GM12874 (cell line): ENCODE data around the gene MAEA.

ENCODE experiments used
- TF ChIP-seq, protein P1 (sequence below): IDR thresholded peaks from 2 replicates; pipeline ENCODE4 v1.5.1; 2011; ENCODE audit warnings: low read depth, mild to moderate bottlenecking, control low read depth, low read length, moderate library complexity; ENCODE audit not compliant: insufficient read depth

The MAEA gene

DNA sequence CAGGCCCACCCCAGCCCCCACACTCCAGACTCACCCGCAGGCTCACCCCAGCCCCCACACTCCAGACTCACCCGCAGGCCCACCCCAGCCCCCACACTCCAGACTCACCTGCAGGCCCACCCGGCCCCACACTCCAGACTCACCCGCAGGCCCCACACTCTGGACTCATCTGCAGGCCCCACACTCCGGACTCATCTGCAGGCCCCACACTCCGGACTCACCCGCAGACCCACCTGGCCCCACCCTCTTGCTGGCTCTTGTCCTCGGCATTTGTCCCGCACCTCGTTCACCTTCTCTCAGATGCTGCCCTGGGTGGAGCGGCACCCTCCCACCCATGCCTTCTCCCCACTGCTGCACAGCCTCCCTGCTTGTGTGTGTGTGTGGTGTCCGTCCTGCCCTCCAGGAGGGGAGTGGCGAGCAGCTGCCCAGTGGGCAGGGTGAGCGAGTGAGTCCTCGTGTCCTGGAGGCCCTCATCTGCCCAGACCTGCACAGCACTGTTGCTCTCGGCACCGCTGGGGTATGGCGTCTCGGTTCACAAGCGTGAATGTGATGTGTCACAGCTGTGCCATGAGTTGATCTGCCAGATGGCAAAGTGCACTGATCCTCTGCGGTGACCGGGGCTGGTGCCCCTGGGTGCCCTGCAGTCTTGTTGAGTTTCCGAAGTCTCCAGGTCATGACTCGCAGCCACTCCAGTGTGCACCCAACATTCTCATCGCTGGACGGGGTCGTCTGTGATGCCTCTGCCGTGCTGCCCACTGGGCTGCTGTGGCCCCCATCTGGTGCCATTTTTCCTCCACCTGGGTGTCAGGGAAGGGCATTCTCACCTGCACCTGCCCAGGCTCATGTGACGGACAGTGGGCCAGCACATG is 27.7 kb downstream of the MAEA start:
- TF ChIP-seq, protein P1, sequence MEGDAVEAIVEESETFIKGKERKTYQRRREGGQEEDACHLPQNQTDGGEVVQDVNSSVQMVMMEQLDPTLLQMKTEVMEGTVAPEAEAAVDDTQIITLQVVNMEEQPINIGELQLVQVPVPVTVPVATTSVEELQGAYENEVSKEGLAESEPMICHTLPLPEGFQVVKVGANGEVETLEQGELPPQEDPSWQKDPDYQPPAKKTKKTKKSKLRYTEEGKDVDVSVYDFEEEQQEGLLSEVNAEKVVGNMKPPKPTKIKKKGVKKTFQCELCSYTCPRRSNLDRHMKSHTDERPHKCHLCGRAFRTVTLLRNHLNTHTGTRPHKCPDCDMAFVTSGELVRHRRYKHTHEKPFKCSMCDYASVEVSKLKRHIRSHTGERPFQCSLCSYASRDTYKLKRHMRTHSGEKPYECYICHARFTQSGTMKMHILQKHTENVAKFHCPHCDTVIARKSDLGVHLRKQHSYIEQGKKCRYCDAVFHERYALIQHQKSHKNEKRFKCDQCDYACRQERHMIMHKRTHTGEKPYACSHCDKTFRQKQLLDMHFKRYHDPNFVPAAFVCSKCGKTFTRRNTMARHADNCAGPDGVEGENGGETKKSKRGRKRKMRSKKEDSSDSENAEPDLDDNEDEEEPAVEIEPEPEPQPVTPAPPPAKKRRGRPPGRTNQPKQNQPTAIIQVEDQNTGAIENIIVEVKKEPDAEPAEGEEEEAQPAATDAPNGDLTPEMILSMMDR: no peak

DNA sequence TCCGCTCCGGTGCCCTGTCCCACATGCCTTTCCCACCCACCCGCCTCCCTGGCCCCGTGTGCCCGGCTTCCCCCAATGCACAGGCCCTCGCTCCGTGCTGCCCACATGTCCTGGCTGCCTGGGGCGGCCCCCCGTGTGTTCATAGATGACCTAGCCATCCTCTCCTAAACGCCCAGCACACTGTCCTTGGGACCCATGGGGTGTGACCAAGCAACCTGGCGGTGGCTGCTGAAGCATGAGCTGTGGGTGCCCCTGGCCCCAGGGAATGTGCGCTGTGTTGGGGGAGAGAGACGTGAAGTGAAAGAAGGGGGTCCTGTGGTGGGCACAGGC is 28.3 kb downstream of the MAEA start:
- TF ChIP-seq, protein P1: no peak

DNA sequence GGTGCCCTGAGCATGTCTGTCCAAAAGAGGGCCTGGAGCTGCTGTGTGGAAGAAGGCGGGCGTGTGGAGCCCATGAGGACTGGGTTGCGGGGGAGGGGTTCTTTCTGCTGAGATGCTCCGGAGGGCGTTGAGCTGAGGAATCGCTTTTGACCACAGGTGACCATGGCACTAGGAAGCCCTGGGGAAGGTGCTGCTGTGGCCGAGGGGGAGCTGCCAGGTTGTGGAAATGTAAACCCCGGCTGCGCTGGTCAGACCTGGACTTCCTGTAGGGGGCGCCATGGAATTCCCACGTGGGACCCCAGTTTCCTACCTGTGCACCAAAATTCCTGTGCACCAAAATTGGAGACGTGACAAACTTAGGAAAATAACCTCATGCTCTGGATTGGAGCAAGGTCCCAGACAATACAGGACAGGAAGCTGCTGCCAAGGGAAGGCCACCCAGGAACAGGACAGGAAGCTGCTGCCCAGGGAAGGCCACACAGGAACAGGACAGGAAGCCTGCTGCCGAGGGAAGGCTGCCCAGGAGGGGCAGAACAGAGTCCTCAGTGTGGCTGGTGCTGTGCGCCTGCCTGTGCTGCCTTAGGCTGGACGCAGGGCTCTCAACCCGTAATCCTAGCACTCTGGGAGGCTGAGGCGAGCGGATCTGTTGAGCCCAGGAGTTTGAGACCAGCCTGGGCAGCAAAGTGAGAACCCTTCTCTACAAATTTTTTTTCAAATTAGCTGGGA is 29.0 kb downstream of the MAEA start:
- TF ChIP-seq, protein P1: peak; percentile 36; the same call in 1 of the 2 replicates

DNA sequence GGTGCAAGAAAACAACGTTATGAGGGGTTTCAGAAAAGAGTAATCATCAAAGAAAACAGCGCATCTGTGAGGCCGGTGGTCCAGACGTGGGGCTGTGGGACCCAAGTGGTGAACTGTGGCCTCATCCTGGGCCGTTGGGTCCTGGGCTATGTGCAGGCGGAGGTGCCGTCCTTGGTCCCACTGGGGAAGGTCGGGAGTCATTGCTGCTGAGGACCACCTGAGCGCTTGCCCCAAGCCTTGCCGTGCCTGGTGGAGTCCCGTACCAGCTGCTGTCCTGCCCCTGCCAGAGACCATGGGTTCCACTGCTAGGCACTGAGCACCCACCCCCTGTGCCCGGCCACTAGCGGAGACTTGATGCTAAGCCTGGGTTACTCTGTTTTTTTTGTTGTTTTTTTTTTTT is 31.8 kb downstream of the MAEA start:
- TF ChIP-seq, protein P1: no peak

DNA sequence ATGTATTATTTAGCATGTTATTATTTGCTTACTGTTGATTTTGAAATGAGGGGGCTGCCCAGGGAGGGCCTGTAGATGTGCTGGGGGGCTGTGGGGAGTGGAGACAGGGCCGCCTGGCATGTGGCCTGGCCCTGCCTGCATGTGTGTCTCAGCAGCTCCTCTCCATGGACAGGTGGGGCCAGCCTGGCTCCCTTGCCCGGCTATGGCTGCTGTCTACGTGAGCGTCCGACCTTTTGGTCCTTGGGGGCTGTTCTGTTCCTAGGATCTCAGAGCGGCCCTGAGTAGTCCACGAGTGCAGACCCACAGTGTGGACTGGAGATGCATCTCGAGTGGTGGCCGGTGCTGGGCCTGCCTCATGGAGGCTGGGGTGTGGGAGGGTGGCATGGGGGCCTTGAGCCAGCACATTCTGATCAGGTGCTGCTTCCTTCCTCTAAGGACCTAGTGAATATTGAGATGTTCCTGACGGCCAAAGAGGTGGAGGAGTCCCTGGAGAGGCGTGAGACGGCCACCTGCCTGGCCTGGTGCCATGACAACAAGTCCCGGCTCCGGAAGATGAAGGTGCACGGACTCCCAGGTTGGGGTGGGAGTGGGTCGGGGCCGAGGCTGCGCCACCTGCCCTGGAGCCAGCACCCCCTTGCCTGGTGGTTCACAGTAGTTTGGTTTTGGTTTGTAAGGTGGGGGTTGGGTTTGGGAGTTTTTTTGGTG is 32.4 kb downstream of the MAEA start:
- TF ChIP-seq, protein P1: no peak

DNA sequence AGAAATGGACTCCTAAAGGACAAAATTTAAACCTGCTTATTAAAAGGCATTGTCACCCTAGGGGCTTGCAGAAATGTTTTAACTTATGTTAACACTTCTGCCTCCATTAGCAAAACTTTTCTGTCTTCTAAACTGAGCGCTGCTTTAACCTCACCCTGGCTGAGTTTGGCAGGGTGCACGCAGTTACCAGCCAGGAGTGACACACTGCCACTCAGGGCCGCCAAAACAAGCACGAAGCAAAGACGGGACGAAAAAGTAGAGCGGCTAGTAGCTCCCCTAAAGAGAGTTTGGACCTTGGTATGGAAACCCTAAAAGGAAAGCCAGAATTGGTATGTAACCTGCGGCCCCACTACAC is 33.6 kb downstream of the MAEA start:
- TF ChIP-seq, protein P1: no peak
